WERI-Rb-1 (cell line): ENCODE results near the gene PCDH1.

Source experiments
- DNase-seq: peaks from one replicate; pipeline ENCODE4 v3.0.0-alpha.2; 2020
- H3K27ac ChIP-seq: fragments of 250-450 bp; sonication (Bioruptor Pico); 2 replicates; pipeline ENCODE4 v1.5.1; 2020; ENCODE audit warnings: mild to moderate bottlenecking, moderate library complexity
- H3K27me3 ChIP-seq: fragments of 250-450 bp; sonication (Bioruptor Pico); 2 replicates; pipeline ENCODE4 v1.5.1; 2021; ENCODE audit warnings: mild to moderate bottlenecking, low read depth, moderate library complexity; ENCODE audit not compliant: insufficient read depth, severe bottlenecking
- H3K36me3 ChIP-seq: fragments of 250-450 bp; sonication (Bioruptor Pico); 2 replicates; pipeline ENCODE4 v1.5.1; 2020; ENCODE audit warnings: mild to moderate bottlenecking, moderate library complexity
- H3K4me3 ChIP-seq: 2 replicates; pipeline ENCODE4 v1.5.1; 2011; ENCODE audit warnings: low read depth, mild to moderate bottlenecking, control low read depth, low read length
- H3K9me3 ChIP-seq: fragments of 250-450 bp; sonication (Bioruptor Pico); 2 replicates; pipeline ENCODE4 v1.5.1; 2021; ENCODE audit warnings: mild to moderate bottlenecking, moderate library complexity; ENCODE audit not compliant: severe bottlenecking
- TF ChIP-seq, protein P1 (sequence below): IDR thresholded peaks from 2 replicates; pipeline ENCODE4 v1.5.1; 2011; ENCODE audit warnings: low read depth, mild to moderate bottlenecking, control low read depth, inconsistent platforms, low read length

PCDH1 gene

GRCh38 chr5:141807329-141807728, 70.9 kb downstream of the PCDH1 start:
- DNase-seq = no peak
- H3K4me3 ChIP-seq = no peak overlapping the region
- H3K36me3 ChIP-seq = no peaks in the 10 kb centered on the region
- TF ChIP-seq, protein P1, sequence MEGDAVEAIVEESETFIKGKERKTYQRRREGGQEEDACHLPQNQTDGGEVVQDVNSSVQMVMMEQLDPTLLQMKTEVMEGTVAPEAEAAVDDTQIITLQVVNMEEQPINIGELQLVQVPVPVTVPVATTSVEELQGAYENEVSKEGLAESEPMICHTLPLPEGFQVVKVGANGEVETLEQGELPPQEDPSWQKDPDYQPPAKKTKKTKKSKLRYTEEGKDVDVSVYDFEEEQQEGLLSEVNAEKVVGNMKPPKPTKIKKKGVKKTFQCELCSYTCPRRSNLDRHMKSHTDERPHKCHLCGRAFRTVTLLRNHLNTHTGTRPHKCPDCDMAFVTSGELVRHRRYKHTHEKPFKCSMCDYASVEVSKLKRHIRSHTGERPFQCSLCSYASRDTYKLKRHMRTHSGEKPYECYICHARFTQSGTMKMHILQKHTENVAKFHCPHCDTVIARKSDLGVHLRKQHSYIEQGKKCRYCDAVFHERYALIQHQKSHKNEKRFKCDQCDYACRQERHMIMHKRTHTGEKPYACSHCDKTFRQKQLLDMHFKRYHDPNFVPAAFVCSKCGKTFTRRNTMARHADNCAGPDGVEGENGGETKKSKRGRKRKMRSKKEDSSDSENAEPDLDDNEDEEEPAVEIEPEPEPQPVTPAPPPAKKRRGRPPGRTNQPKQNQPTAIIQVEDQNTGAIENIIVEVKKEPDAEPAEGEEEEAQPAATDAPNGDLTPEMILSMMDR = no peak
- H3K27me3 ChIP-seq = peaks cover 11% of the 10 kb centered on the region
- no peak overlapping the region for H3K27ac ChIP-seq
- H3K9me3 ChIP-seq = no peaks in the 10 kb centered on the region

- Histone ChIP-seq H3K4me3 (no peak overlapping the region), H3K27me3 (peaks cover 11% of the 10 kb centered on the region), H3K36me3 (no peaks in the 10 kb centered on the region), H3K9me3 (no peaks in the 10 kb centered on the region), H3K27ac (no peak overlapping the region)
- DNase-seq = no peak
- TF ChIP-seq, protein P1 = no peak
These were observed 71.6 kb downstream of the PCDH1 start for GRCh38 chr5:141806626-141807025.

DNA sequence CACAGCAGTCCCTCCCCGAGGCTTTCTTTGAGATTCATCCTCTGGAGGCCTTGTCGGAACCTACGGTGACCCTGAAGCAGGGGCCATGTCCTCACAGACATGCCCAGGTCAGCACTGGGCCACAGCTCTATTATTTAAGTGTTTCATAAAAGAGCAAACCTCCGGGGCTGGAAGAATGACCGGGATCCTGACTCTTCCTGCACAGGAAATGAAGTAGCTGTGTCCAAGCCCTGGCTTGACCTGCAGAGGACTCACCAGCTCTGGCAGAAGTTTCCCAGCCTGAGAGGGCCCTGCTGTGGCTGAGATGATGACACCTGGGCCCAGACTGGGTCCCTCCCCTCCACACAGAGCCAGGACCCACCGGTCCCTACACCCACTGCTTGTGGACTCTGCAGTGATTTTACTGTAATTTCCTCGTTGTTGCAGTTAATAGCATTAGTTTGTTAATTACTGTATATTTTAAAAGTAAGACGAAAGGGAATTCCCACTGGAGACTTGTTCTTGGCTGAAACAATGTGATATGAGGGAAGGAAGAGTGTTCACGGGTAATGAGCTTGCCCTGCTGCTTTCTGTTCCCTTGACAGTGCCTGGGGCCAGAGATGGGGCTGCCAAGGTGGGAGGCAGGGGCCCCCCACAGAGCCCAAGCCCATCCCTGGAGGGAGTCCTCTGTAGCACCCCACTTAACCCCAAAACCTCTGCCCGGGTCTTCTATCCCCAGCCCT, 72.2 kb downstream of the PCDH1 start:
- Histone ChIP-seq H3K27ac (no peak overlapping the region), H3K36me3 (no peaks in the 10 kb centered on the region), H3K4me3 (no peak overlapping the region), H3K9me3 (no peaks in the 10 kb centered on the region), H3K27me3 (peaks cover 6% of the 10 kb centered on the region)
- TF ChIP-seq, protein P1 = no peak
- DNase-seq = no peak

DNA sequence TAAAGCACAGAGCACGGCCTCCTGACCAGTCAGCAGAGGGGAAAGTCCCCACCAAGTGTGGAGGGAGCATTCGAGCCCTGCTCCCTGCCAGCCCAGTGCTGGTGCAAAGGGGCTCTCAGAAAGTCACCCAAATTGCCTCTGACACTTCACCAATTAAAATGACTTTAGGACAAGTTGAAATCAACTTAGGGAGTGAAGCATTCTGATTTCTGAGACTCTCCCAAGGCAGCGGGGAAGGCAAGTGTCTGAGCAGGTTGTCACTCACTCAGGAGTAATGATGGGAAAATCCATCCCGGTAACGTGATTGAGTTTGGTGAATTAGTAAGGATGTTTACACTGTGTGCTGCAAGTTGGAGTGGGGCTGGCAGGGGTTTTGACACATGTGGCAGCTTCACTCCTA, 73.7 kb downstream of the PCDH1 start:
- H3K27ac ChIP-seq = no peak overlapping the region

More for the DNA sequence above, 73.7 kb downstream of the PCDH1 start:
- Histone ChIP-seq H3K9me3 (no peaks in the 10 kb centered on the region), H3K27me3 (peaks cover 4% of the 10 kb centered on the region), H3K4me3 (no peak overlapping the region), H3K36me3 (no peaks in the 10 kb centered on the region)
- no peak for DNase-seq
- TF ChIP-seq, protein P1 = no peak
